ENCODE data around the gene FRZB.
A peak's percentile ranks its signal among the peaks of the same experiment; 100 is the strongest.

FRZB gene

GRCh38 chr2:182903566-182903965 lies 37.1 kb upstream of the FRZB start:
- Histone ChIP-seq H3K4me1 (peaks cover 0 to 9% (median 0%) of the 10 kb centered on the region in 4 donors), H3K27ac (peak overlapping the region in 1 of 2 donors; percentile 14), H3K4me3 (no peak overlapping the region), H3K9me3 (no peaks in the 10 kb centered on the region), H3K27me3 (no peaks in the 10 kb centered on the region), H3K36me3 (peaks cover 0 to 12% (median 0%) of the 10 kb centered on the region in 3 donors)
- intact Hi-C loops (cut with DNase I; ENCODE audit: low total_unique reads): no loop called here
- no peak for TF ChIP-seq CTCF (IDR thresholded peaks at IDR 0.05)
- DNase-seq: no peak

- peaks cover 0 to 12% (median 0%) of the 10 kb centered on the region in 3 donors for H3K36me3 ChIP-seq
- DNase-seq: no peak
- intact Hi-C loops (cut with DNase I; ENCODE audit: low total_unique reads): no loop called here
- no peak overlapping the region for H3K4me3 ChIP-seq
- H3K27ac ChIP-seq: no peak overlapping the region
- no peaks in the 10 kb centered on the region for H3K9me3 ChIP-seq
- H3K27me3 ChIP-seq: no peaks in the 10 kb centered on the region
- no peak for TF ChIP-seq CTCF (IDR thresholded peaks at IDR 0.05)
- peaks cover 0 to 11% (median 0%) of the 10 kb centered on the region in 4 donors for H3K4me1 ChIP-seq
These were observed 35.3 kb upstream of the FRZB start for GRCh38 chr2:182901748-182902147.

GRCh38 chr2:182898718-182899117 lies 32.3 kb upstream of the FRZB start:
- no peak for DNase-seq
- Histone ChIP-seq H3K4me3 (no peak overlapping the region), H3K36me3 (peaks cover 0 to 1% (median 0%) of the 10 kb centered on the region in 3 donors), H3K9me3 (no peaks in the 10 kb centered on the region), H3K27ac (no peak overlapping the region), H3K4me1 (peaks cover 0 to 34% (median 13%) of the 10 kb centered on the region in 4 donors), H3K27me3 (no peaks in the 10 kb centered on the region)
- TF ChIP-seq CTCF (IDR thresholded peaks at IDR 0.05): no peak
- intact Hi-C loops (cut with DNase I; ENCODE audit: low total_unique reads): no loop called here

GRCh38 chr2:182897137-182897536 lies 30.7 kb upstream of the FRZB start:
- no peaks in the 10 kb centered on the region for H3K27me3 ChIP-seq
- intact Hi-C loops (cut with DNase I; ENCODE audit: low total_unique reads): no loop called here
- no peak overlapping the region for H3K4me3 ChIP-seq
- H3K9me3 ChIP-seq: no peaks in the 10 kb centered on the region
- no peak for TF ChIP-seq CTCF (IDR thresholded peaks at IDR 0.05)
- peak overlapping the region in 1 of 2 donors; percentile 63 for H3K27ac ChIP-seq
- peaks cover 0 to 47% (median 15%) of the 10 kb centered on the region in 4 donors for H3K4me1 ChIP-seq
- DNase-seq: no peak
- H3K36me3 ChIP-seq: no peaks in the 10 kb centered on the region

GRCh38 chr2:182895798-182896197 lies 29.4 kb upstream of the FRZB start:
- TF ChIP-seq CTCF (IDR thresholded peaks at IDR 0.05): no peak
- Histone ChIP-seq H3K36me3 (no peaks in the 10 kb centered on the region), H3K4me3 (no peak overlapping the region), H3K27ac (peak overlapping the region; percentile 34 to 63), H3K9me3 (no peaks in the 10 kb centered on the region), H3K27me3 (no peaks in the 10 kb centered on the region), H3K4me1 (peaks cover 0 to 48% (median 15%) of the 10 kb centered on the region in 4 donors)
- no peak for DNase-seq
- intact Hi-C loops (cut with DNase I; ENCODE audit: low total_unique reads): no loop called here

- TF ChIP-seq CTCF (IDR thresholded peaks at IDR 0.05): no peak
- intact Hi-C loops (cut with DNase I; ENCODE audit: low total_unique reads): no loop called here
- Histone ChIP-seq H3K4me1 (peaks cover 0 to 48% (median 15%) of the 10 kb centered on the region in 4 donors), H3K9me3 (no peaks in the 10 kb centered on the region), H3K36me3 (no peaks in the 10 kb centered on the region), H3K4me3 (no peak overlapping the region), H3K27ac (peak overlapping the region; percentile 34 to 63), H3K27me3 (no peaks in the 10 kb centered on the region)
- DNase-seq: no peak
These were observed 28.7 kb upstream of the FRZB start for GRCh38 chr2:182895169-182895568.
